Nephron progenitor cell (in vitro differentiated cells): ENCODE data around the gene LRRC27.

ENCODE experiments used
- DNase-seq: peaks from one replicate; pipeline ENCODE4 v3.0.0; 2021
- H3K27ac Mint-ChIP-seq: 2 replicates; pipeline ENCODE4 v1.8.0; 2021; ENCODE audit warnings: mild to moderate bottlenecking, moderate library complexity, mixed read lengths
- H3K27me3 Mint-ChIP-seq: 2 replicates; pipeline ENCODE4 v1.8.0; 2021; ENCODE audit warnings: mild to moderate bottlenecking, low read depth, mixed read lengths; ENCODE audit not compliant: poor library complexity
- H3K36me3 Mint-ChIP-seq: 2 replicates; pipeline ENCODE4 v1.8.0; 2021; ENCODE audit warnings: low read depth, mixed read lengths
- H3K4me1 Mint-ChIP-seq: 2 replicates; pipeline ENCODE4 v1.8.0; 2021; ENCODE audit warnings: mixed read lengths
- H3K4me3 Mint-ChIP-seq: 2 replicates; pipeline ENCODE4 v1.8.0; 2021; ENCODE audit warnings: mild to moderate bottlenecking, moderate library complexity, mixed read lengths
- H3K9me3 Mint-ChIP-seq: 2 replicates; pipeline ENCODE4 v1.8.0; 2021; ENCODE audit warnings: mild to moderate bottlenecking, moderate library complexity, mixed read lengths
- TF ChIP-seq, protein P1 (sequence below): fragments of 200-600 bp; sonication (generic); IDR thresholded peaks from 2 replicates; pipeline ENCODE4 v1.5.0; 2021; ENCODE audit warnings: antibody characterized with exemption

The LRRC27 gene

DNA sequence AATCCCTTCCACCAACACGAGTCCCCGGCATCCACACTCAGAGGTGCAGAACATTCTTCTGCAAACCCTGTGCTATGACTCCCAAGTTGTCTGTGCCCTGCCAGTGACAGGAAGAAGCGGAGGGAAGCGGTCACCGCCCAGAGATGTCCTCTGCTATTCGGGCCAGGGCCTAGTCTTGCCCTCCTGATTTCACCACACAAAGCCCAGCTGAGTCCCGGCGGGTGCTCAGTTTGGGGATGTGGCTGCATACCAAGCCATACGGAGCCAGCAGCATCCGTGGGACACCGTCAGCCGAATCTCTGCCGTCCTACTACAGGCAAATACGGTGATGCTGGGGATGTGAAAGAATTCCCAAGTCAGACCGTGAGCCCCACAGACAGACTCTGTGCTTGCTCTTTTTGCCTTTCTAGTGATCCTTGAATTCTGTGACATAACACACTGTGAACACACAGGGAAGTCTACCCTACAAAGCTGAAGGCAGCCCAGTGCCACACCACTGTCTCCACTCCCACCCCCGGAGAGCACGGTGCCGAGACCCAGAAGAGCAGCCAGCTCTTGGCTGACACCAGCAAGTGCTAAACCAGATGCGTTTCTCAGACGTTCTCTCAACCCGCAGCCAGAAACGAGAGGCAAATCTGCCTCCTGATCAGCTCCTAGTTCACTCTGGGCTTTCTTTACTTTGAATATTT lies 26.2 kb upstream of the LRRC27 start:
- peaks cover 76% of the 10 kb centered on the region for H3K27me3 Mint-ChIP-seq
- H3K4me3 Mint-ChIP-seq: peak overlapping the region; percentile 58
- no peak for DNase-seq
- peaks cover 25% of the 10 kb centered on the region for H3K9me3 Mint-ChIP-seq
- peaks cover 23% of the 10 kb centered on the region for H3K4me1 Mint-ChIP-seq
- TF ChIP-seq, protein P1, sequence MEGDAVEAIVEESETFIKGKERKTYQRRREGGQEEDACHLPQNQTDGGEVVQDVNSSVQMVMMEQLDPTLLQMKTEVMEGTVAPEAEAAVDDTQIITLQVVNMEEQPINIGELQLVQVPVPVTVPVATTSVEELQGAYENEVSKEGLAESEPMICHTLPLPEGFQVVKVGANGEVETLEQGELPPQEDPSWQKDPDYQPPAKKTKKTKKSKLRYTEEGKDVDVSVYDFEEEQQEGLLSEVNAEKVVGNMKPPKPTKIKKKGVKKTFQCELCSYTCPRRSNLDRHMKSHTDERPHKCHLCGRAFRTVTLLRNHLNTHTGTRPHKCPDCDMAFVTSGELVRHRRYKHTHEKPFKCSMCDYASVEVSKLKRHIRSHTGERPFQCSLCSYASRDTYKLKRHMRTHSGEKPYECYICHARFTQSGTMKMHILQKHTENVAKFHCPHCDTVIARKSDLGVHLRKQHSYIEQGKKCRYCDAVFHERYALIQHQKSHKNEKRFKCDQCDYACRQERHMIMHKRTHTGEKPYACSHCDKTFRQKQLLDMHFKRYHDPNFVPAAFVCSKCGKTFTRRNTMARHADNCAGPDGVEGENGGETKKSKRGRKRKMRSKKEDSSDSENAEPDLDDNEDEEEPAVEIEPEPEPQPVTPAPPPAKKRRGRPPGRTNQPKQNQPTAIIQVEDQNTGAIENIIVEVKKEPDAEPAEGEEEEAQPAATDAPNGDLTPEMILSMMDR: no peak
- no peak overlapping the region for H3K27ac Mint-ChIP-seq
- H3K36me3 Mint-ChIP-seq: peaks cover 12% of the 10 kb centered on the region

DNA sequence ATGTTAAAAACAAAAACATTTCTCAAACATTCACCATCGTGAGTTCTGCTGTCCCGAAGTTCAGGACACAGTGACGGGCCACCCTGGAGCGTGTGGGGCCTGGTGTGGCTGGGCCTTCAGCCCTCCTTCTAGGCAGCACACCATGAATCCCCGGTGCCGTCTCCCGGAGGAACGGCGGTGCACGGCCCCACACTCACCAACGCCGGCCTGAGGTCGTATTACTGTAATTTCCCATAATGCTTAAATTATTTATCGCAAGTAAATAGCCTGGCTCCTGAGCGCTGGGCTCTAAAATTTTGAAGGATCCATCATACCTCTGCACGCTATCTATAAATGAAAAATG lies 25.7 kb upstream of the LRRC27 start:
- H3K36me3 Mint-ChIP-seq: peaks cover 12% of the 10 kb centered on the region
- peaks cover 77% of the 10 kb centered on the region for H3K27me3 Mint-ChIP-seq

GRCh38 chr10:132306864-132307751 lies 24.9 kb upstream of the LRRC27 start:
- peaks cover 85% of the 10 kb centered on the region for H3K27me3 Mint-ChIP-seq
- DNase-seq: peak; percentile 39
- peaks cover 12% of the 10 kb centered on the region for H3K36me3 Mint-ChIP-seq
- TF ChIP-seq, protein P1: no peak
- H3K27ac Mint-ChIP-seq: no peak overlapping the region
- peak overlapping the region; percentile 86 for H3K4me3 Mint-ChIP-seq
- H3K4me1 Mint-ChIP-seq: peaks cover 30% of the 10 kb centered on the region
- peaks cover 25% of the 10 kb centered on the region for H3K9me3 Mint-ChIP-seq

More for the DNA sequence above, 25.7 kb upstream of the LRRC27 start:
- peaks cover 25% of the 10 kb centered on the region for H3K4me1 Mint-ChIP-seq
- H3K27ac Mint-ChIP-seq: no peak overlapping the region
- no peak for DNase-seq
- TF ChIP-seq, protein P1: no peak
- H3K4me3 Mint-ChIP-seq: peak overlapping the region; percentile 58
- H3K9me3 Mint-ChIP-seq: peaks cover 25% of the 10 kb centered on the region

DNA sequence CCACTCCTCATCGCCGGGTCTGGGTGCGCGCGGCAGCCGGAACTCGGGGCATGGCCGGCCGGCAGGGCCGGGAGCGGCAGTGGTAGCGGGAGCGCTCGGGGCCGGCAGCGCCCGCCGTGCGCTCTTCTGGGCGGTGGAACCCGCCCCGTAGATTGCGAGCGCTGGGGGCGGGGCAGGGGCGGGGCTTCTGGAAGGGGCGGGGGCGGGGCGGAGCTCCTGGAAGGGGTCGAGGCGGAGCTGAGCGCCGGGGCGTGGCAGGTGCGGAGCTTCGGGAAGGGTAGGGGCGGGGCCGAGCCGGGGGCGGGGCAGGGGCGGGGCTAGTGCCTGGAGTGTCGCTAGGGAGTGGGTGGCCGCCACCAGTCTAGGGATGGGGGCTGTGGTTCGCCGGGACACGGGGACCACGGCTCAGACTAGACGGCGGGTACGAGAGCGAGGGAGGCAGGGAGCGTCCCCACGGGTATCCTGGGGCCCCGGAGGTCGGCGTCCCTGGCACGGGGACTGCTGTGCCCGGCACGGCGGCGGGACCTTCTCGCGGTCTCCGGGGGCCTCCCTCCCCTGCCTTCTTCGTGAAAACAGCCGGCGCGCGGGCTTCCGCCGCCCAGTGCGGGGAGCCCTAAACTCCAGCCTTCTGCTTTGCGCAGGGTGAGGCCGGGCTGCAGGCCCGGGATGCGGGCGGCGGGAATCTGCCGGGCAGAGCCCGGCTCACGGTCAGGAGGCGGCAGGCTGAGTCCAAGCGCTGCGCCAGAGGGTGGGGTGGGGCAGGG lies 24.0 kb upstream of the LRRC27 start, which contains the start of gene STK32C:
Gene STK32C (minus strand): TSS at position 128 of the 764 bp plus-strand sequence. CDS start 117 bp downstream, at position 11.
- no peak within 1 kb of the TSS for H3K27ac Mint-ChIP-seq

More for the DNA sequence above, 24.0 kb upstream of the LRRC27 start, which contains the start of gene STK32C:
- Mint-ChIP-seq H3K4me3 (peak within 1 kb of the TSS; percentile 86), H3K36me3 (peaks cover 12% of the 10 kb centered on the region), H3K4me1 (peaks cover 25% of the 10 kb centered on the region), H3K27me3 (peaks cover 88% of the 10 kb centered on the region), H3K9me3 (peaks cover 25% of the 10 kb centered on the region)
- TF ChIP-seq, protein P1: no peak
- peak; percentile 93 for DNase-seq
